ENCODE measurements around the gene VPS8. TPM values are rescaled to one million over a fixed set of nuclear protein-coding genes. Genes with fewer than 3 reads are reported as not detected.
"Not testable (repeated sequence)": the region's sequence is repeated elsewhere in the genome, so short reads cannot be mapped to it uniquely, and the experiment has no call there.

The VPS8 gene
- total RNA-seq, 1 experiment from 2014 or later, result 37.6 TPM

GRCh38 chr3:185017996-185018395, 206.0 kb downstream of the VPS8 start:
- H3K27me3 ChIP-seq (ENCODE audit: insufficient read depth, low read length); H3K79me2 ChIP-seq (ENCODE audit: insufficient read depth, low read length); H3K27ac ChIP-seq (ENCODE audit: low read depth, low read length); CTCF ChIA-PET; H3K36me3 ChIP-seq (ENCODE audit: control insufficient read depth in 1 of 2, insufficient read depth in 2 of 2, low read length in 2 of 2); H3K4me3 ChIP-seq (replicated peaks in 1 of 2; ENCODE audit: low read depth in 1 of 2, low read length in 2 of 2); H3K9me2 ChIP-seq (ENCODE audit: insufficient read depth); intact Hi-C loops (cut with micrococcal nuclease); H2AFZ ChIP-seq (ENCODE audit: low read depth, low read length, poor library complexity, severe bottlenecking); RAD21 ChIA-PET (ENCODE audit: low non-redundant PET in 1 of 2, low total read pairs in 2 of 2, uncharacterized antibody in 2 of 2, unreplicated experiment in 2 of 2); H4K20me1 ChIP-seq (ENCODE audit: insufficient read depth); DNase-seq (ENCODE audit: low read depth, low spot score); BruUV-seq (replicated peaks); ATAC-seq; H3K9ac ChIP-seq (ENCODE audit: low read length); H3K9me3 ChIP-seq (ENCODE audit: control insufficient read depth in 1 of 2, insufficient read depth in 1 of 2, low read depth in 1 of 2, low read length in 2 of 2); H3K4me1 ChIP-seq (ENCODE audit: control insufficient read depth in 1 of 2, insufficient read depth in 2 of 2, low read length in 2 of 2); H3K4me2 ChIP-seq (ENCODE audit: low read length); POLR2A ChIA-PET: not testable (repeated sequence)

GRCh38 chr3:185021256-185021655, 209.3 kb downstream of the VPS8 start:
- no peak for DNase-seq (ENCODE audit: low read depth, low spot score)
- no peak overlapping the region for H3K27ac ChIP-seq (ENCODE audit: low read depth, low read length)
- H4K20me1 ChIP-seq (ENCODE audit: insufficient read depth), result no peaks in the 10 kb centered on the region
- ChIA-PET POLR2A (no interaction called here), CTCF (no interaction called here), RAD21 (ENCODE audit: low non-redundant PET in 1 of 2, low total read pairs in 2 of 2, uncharacterized antibody in 2 of 2, unreplicated experiment in 2 of 2) (no interaction called here)
- H3K79me2 ChIP-seq (ENCODE audit: insufficient read depth, low read length), result no peaks in the 10 kb centered on the region
- TF ChIP-seq CTCF (IDR thresholded peaks at IDR 0.05 in 2 of 3, conservative IDR thresholded peaks at IDR 0.05 in 1 of 3; ENCODE audit: borderline replicate concordance in 1 of 3, insufficient read depth in 1 of 3, low read depth in 2 of 3, low read length in 2 of 3) (no peak), CBX3 (IDR thresholded peaks at IDR 0.05; ENCODE audit: low read depth) (no peak), POLR2AphosphoS5 (IDR thresholded peaks at IDR 0.05; ENCODE audit: low read depth, low read length) (no peak), ATF3 (IDR thresholded peaks at IDR 0.05) (no peak), CEBPB (IDR thresholded peaks at IDR 0.05; ENCODE audit: low read depth) (no peak), TCF7L2 (IDR thresholded peaks at IDR 0.05; ENCODE audit: borderline replicate concordance, extremely low read depth, insufficient read depth, insufficient read length) (no peak), EZH2phosphoT487 (IDR thresholded peaks at IDR 0.05; ENCODE audit: borderline replicate concordance) (no peak), POLR2A (IDR thresholded peaks at IDR 0.05; ENCODE audit: borderline replicate concordance, extremely low read depth, insufficient read depth, insufficient read length) (no peak), ZNF274 (IDR thresholded peaks at IDR 0.05; ENCODE audit: low read depth, low read length) (no peak), YY1 (IDR thresholded peaks at IDR 0.05; ENCODE audit: extremely low read depth, insufficient replicate concordance, low read depth, low read length) (no peak), SIN3A (IDR thresholded peaks at IDR 0.05; ENCODE audit: low read depth) (no peak), JUND (IDR thresholded peaks at IDR 0.05) (no peak), FOSL1 (IDR thresholded peaks at IDR 0.05; ENCODE audit: low read depth) (no peak)
- no peaks in the 10 kb centered on the region for H3K9me2 ChIP-seq (ENCODE audit: insufficient read depth)
- H3K27me3 ChIP-seq (ENCODE audit: insufficient read depth, low read length), result no peaks in the 10 kb centered on the region
- ATAC-seq, result no peak
- H3K9me3 ChIP-seq (ENCODE audit: control insufficient read depth in 1 of 2, insufficient read depth in 1 of 2, low read depth in 1 of 2, low read length in 2 of 2), result peaks cover 0 to 4% of the 10 kb centered on the region in 2 experiments; a peak in 1 of 4 replicates
- no peak overlapping the region for H3K4me2 ChIP-seq (ENCODE audit: low read length)
- intact Hi-C loops (cut with micrococcal nuclease), result no loop called here
- H2AFZ ChIP-seq (ENCODE audit: low read depth, low read length, poor library complexity, severe bottlenecking), result no peak overlapping the region
- BruUV-seq (replicated peaks), result no TSS peak
- H3K4me3 ChIP-seq (replicated peaks in 1 of 2; ENCODE audit: low read depth in 1 of 2, low read length in 2 of 2), result no peak overlapping the region
- H3K4me1 ChIP-seq (ENCODE audit: control insufficient read depth in 1 of 2, insufficient read depth in 2 of 2, low read length in 2 of 2), result no peaks in the 10 kb centered on the region
- H3K36me3 ChIP-seq (ENCODE audit: control insufficient read depth in 1 of 2, insufficient read depth in 2 of 2, low read length in 2 of 2), result no peaks in the 10 kb centered on the region
- H3K9ac ChIP-seq (ENCODE audit: low read length), result no peak overlapping the region

Data from HCT116 (cell line).